Kidney tubule cell (primary cell): ENCODE measurements around the gene ZDHHC13.

Experiments used
- DNase-seq: peaks from one replicate; pipeline ENCODE4 v3.0.0-alpha.2; 2018; ENCODE audit warnings: low spot score

ZDHHC13 gene

DNA sequence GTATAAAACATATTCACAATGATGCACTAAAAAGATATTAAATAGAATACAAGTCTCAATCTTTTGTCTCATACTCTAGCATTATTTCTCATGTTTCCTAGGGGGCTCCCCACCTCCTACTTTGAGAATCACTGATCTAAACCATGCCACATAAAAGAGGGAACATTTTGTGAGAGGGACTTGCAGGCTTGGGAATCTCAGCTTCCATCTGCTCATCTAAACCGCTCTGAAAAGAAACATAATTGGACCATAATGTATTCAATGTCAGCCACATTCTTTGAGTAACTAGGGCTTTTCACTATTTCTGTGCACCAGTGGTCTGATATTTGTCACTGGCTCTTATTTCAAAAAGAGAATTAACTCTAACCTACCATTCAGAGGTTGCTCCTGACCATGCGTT is 91.2 kb downstream of the ZDHHC13 start:
- DNase-seq = no peak

DNA sequence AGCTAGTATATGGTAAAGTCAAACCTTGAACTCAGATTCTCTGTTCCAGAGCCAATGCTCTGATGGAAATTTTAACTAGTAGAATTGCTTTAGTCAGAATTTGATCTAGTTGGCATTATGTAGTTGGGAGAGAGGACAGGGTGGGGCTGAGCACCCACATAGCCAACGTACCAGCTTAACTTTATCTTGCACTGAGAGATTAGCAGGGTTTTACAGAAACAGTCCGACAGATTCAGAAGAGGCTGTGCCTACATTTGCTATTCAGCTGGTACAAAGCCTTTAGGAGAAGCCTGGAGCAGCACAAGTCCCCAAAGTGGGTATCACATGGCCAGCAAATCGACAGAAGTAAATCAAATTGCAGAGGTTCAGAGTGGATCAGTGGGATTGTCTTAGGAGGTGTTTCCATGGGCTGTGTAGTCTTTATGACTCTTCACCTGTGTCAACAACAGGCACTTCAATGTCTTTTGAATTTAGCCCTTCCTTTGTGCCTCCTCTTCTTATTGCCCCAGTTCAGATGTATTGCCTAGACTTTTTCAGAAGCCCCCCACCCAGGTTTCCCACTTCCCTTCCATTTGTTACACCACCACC is 92.1 kb downstream of the ZDHHC13 start:
- DNase-seq = no peak

GRCh38 chr11:19209617-19210370 is 92.8 kb downstream of the ZDHHC13 start:
- no peak for DNase-seq

GRCh38 chr11:19216021-19216420 is 99.1 kb downstream of the ZDHHC13 start:
- no peak for DNase-seq

DNA sequence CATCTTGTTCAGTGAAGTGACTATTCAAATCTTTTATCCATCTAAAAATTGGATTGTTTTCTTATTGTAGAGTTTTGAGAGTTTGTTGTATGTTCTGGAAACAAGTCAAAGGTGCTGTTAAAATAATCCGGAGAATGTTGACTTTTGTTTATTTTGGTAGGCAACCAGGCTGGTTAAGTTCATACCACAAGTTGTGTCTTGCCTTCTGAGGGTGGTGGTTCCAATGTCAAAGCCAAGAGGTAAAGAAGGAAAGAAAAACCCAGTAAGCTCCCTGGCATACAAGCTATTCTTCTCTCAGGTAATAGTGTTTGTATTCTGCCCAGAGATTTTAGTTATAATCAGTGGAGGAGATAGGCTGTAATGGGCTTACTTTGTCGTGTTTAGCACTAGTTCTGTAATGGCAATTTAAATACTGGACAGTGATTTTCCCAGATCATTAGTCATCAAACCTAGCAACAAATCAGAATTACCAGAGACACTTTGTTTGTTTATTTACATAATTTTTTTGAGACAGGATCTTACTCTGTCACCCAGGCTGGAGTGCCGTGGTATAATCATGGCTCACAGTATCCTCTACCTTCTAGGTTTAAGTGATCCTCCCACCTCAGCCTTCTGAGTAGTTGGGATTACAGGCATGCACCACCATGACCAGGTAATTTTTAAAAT is 99.9 kb downstream of the ZDHHC13 start:
- no peak for DNase-seq

- no peak for DNase-seq
Observed at GRCh38 chr11:19218216-19218615, 101.2 kb downstream of the ZDHHC13 start.

DNA sequence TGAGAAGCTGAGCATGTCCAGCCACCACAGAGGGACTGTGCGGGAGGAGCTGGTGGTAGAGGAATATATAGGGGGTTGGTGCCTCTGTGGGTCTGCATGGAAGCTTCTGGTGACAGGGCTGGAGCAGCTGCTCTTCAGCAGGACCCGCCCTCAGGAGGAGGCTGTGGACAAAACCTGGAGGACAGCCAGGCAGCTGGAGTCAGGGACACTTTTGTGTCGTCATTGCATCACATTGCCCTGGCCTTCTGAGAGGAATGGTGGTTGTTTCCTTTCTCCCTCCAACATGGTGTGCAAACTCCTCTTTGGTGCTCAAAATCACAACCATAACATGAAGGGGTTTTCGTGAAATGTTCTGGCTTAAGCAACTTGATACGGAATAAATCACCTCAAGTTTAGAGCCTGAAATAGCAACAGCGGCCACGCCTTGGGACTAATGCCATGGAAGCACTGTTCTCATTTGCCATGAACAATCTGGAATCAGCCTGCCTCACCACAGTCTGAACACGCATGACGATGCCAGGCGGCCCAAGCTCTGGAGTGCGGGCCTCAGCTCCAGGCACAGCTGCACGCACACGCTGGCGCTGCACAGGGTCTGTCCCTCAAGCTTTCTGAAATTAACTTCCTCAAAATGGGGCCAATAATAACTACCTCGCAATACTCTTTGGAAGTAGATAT is 102.0 kb downstream of the ZDHHC13 start:
- DNase-seq = no peak

DNA sequence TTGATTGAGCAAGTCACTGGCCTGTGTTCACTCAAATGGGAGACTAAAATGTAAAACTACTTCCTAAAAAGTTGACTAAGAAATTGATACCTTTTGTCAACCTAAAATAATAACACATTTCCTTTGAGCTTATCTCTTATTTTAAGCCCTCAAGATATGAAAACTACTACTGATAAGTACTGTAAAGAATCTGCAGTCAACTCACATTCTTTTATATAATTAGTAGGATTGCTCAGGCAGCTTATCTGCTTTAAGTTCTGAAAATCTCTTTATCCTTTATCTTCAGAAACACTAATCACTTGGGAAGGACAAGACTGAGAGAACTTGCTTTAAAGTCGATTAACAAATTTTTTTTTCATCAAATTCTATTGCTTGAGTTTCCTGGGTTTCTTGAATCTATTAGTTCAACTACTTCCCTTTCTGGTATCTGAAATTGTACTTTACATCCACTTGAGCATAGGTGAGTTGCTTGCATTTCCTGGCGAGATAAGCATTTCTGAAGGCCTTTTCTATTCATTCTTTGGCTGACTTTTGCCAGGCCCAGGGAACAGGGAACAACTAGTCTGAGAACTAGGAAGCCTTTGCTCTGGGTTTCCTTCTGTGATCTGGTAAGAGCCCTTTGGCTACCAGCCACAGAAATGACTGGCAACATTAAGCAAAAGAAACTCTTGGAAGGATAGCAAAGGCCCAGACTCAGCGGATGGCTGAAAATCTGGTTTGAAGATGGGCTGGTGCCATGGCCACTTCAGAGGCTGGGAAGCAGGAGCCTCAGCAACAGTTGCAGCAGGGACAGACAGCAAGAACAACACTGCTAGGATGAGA is 104.1 kb downstream of the ZDHHC13 start:
- DNase-seq = no peak

GRCh38 chr11:19225123-19225522 is 108.2 kb downstream of the ZDHHC13 start:
- DNase-seq = no peak

DNA sequence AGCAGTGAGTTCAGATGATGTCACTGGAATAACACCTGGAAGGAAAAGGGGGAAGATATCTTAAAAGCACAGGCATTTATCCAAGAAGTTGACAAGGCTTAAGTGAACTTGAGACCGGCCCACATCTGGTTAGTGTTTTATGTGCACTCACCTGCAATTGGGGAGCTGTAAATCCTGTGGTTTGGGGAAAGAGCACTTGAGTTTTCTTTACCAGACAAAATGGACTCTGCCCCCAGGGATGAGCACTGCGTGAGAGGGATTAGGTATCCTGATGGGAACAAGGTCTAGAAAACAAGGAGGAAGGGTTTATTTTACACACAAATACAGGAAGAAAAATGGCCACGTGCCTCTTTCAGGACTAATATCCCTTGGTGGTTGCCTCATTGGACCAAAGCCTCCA is 108.6 kb downstream of the ZDHHC13 start:
- no peak for DNase-seq
